Activated CD8-positive, alpha-beta memory T cell treated with anti-CD3 and anti-CD28 coated beads for 1 hour (primary cell): ENCODE results near the gene TEX35.

ENCODE experiments used
- DNase-seq, 2 donors: peaks; one replicate each; pipeline ENCODE4 v3.0.0-alpha.2; 2020; ENCODE audit warnings: low read depth in 1 of 2; ENCODE audit errors: extremely low read depth in 1 of 2

The TEX35 gene

GRCh38 chr1:178571807-178572206 is 58.9 kb downstream of the TEX35 start:
- no peak for DNase-seq
